Stimulated activated CD8-positive, alpha-beta memory T cell treated with anti-CD3 and anti-CD28 coated beads, Interleukin-4, amount 100 ng/mL, for 1 hour (primary cell): ENCODE results near the gene INHBA.

Experiments
- DNase-seq, 2 donors: peaks; one replicate each; pipeline ENCODE4 v3.0.0-alpha.2; 2020; ENCODE audit warnings: low read depth in 2 of 2, low spot score in 1 of 2

The INHBA gene

DNA sequence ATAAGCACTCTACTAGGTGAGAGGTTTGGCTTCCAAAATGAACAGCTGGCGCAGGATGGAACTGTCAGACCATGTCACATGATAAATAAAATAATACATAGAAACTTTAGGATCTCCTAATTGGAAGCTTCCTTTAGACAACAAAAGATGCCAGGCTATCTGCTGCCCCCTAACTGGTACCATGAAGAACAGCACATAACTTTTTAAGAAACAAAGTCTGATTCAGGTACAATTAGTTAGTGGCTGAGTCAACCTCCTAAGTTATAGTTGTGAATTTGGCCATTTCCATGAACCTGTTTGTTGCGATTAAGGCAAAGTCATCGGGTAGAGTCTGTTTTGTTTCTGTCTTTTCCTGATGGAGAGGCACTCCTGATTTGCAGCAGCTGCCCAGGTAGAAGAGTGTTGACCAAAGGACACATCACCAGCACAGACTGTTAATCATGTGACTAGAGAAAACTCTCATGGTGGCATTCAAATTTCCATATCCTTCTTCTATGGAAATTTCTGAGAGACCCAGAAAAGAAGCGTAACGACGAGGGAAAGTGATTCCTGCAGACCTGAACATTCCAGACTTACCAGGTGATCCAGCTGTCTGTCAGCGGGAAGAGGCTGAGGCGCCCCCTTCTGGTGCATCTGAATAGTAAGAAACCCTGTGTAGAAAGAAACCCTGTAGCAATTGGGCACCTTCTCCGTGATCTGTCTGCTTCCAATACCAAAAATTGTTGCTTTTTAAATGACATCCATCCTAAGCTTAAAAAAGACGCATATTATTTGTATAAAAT lies 8.6 kb upstream of the INHBA start:
- no peak for DNase-seq

DNA sequence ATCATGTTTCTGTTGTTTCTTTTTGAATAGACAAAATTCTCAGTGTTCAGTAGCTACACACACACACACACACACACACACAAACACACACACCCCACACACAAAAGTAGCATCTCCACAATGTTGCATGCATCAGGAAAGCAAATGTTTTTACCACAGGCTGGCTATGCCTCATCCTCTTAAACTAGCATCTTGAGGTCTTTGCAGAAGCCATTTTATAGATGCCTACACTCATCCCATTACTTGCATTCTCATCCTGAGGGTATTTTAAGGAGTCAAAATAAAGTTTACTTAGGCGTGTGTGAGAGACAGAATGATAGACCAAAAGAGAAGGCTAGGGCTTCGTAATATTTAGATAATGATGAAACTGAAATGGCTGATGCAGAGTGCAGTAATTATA lies 7.9 kb upstream of the INHBA start:
- DNase-seq: no peak

GRCh38 chr7:41709621-41710020 lies 6.7 kb upstream of the INHBA start:
- DNase-seq: no peak

DNA sequence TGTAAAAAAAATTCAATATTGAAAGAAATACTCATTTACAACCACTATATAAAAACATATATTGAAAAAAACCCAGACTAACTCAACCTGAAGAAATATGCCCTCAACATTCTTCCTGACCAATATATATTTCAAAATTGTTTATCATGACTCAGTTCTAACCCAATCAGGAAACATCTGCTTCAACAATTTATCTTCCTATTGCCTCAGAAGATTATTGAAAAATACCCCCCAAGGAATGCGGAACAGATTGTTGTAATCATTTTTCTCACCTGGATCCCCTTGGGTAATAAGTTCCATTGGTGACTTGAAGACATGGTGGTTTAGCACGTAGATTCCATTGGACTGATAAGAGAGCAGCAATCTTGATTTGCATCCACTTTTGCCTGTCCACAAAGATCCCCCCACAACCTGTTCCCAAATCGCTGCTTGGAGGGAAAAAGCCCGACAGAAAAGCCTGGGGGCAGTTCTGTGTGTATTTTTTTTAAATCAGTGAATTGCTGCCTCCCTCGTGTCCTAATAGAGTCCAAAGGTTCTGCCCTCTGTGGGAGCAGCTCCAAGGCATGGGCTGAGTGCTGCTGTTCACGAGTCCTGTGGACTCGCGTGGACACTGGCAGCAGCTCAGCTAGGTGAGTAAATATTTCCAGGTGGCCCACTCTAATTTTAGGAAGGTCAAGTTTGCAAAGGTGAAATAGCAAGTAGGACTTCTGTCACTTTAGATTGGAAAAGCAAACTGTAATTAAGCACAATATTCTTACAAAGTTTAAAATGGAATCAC lies 5.9 kb upstream of the INHBA start:
- DNase-seq: no peak

- DNase-seq: no peak
Observed at GRCh38 chr7:41706228-41706930, 3.5 kb upstream of the INHBA start.

DNA sequence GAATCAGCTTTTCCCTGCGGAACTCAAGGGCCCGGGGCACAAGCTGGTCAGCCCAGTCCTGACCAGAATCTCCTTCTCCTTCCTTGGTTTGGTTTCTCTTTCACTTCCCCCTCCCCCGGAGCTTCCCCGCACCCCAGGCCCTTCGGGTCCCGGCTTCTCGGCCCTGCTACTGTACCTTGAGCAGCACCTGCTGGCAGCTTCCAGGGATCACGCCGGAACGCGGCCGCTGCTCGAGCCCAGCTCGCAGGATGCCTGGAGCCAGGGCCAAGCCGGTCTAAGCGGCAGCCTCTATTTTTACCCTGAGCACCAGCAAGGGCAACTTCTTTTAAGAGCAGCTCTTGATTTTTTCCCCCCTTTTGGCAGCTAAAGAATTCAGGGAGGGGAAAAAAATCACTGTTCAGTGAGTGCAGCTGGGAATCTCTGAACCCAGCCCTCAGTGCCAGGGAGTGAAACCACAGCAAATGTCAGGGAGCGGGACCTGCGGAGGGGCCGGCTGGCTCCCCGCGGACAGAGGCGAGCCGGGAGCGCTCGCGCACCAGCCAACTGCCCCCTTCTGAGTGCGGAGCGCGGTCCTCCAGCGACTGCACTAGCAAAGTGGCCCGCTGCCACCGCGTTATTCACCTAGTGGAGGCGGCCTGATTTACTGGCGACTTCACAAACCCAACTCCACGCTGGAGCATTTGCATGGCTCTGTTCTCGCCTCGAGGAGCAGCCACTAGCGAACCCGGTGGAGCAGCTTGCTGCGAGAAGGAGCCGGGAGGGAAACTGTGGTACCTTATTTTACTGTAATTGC lies 2.4 kb upstream of the INHBA start:
- DNase-seq: peak in 1 of 2 donors; percentile 17

GRCh38 chr7:41701068-41701941 lies 1.6 kb downstream of the INHBA start:
- DNase-seq: no peak

- no peak for DNase-seq
Observed at GRCh38 chr7:41700044-41700471, 2.8 kb downstream of the INHBA start.

GRCh38 chr7:41699516-41699915 lies 3.4 kb downstream of the INHBA start:
- no peak for DNase-seq

DNA sequence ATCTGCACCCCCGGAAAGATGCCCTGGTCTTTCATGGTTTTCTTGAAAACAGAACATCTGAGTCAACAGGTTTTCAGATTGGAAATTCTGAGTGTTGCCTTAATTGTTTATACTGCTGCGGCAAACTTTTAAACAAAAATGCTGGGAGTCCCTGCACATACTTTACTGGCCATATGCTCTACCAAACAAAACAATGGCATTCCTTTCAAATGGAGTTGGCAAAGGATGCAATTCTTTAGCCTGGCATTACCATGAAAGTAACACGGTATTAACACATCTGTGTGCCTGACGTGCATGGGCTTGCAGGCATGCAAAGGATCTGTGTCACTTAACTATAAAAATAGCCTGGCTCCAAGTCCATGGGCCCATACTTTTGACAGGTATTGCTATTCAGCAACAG lies 4.2 kb downstream of the INHBA start:
- no peak for DNase-seq

DNA sequence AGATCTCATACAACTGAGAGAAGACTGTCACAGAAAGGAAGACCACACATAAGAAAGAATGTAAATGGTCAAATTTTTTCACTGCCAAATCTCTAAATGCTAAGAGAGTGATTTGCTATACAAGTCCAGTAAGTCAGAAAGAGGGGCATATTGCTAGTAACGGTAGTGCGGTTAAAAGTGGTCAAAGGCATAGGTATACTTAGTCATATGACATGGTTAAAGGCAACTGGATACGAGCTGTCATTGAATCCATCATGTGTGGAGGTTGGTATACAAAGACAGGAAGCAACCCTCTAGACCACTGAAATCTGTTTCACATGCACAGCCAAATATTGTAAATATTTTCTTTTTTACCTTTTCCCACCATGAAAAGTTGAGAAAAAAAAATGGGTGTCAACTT lies 4.8 kb downstream of the INHBA start:
- no peak for DNase-seq

DNA sequence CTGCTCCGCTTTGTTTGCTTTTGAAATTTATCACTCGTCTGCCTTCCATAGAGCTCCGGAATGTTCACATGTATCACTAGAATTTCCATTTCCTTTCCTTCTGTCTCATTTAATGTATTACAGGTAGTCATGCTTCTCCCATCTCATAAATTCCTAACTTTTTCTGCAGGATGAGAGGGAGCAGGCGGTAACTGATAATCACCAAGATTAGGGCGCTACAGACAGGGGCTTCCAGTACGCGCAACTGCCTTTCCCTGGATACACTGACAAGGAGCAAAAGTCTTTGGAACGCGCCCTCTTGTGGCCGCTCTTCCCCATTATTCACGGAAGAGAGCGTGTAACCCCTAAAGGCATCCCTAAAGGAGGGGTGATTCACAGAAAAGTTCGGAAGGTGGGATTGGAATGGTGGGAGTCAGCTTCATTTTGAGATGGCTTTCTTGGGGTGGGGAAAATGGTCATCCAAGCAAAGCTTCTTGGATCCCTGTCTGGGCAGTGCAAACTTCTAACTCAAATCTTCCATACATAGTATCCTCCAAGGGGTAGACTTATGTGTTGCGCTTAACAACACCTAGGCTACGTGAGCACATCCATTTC lies 6.5 kb downstream of the INHBA start:
- DNase-seq: no peak

DNA sequence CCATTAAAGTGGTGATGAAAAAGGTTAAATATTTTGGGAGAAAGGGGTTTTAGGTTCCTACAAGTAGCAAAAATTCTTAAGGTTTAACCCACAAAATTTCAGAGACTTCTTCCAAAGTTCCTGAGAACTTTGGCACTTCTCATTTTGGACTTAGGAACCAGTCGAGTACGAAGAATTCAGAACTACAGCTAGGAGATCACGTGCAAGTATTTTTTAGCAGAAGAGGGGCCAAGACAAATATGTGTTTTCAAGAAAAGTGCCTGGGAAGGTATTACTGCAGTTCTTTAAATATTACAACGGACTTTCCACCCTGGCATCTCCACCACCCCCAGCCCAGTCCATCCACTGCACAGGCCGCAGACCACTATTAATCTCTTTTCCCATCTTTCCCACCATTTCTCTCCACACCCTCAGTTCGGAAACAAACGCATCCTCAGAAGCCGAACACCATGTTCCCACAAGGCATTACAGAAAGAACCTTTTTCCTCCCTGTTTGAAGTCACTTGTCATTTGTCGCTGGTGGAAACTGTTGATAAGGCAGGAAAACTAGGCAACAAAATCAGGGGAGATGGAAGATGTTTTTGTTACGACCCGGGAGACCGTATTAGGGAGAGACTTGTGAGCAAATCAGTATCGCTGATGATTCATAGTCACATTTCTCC lies 7.1 kb downstream of the INHBA start:
- DNase-seq: no peak

- no peak for DNase-seq
Observed at GRCh38 chr7:41694495-41694894, 8.4 kb downstream of the INHBA start.

- DNase-seq: no peak
Observed at GRCh38 chr7:41693150-41693997, 9.5 kb downstream of the INHBA start.

- DNase-seq: no peak
Observed at GRCh38 chr7:41692251-41692650, 10.6 kb downstream of the INHBA start.

DNA sequence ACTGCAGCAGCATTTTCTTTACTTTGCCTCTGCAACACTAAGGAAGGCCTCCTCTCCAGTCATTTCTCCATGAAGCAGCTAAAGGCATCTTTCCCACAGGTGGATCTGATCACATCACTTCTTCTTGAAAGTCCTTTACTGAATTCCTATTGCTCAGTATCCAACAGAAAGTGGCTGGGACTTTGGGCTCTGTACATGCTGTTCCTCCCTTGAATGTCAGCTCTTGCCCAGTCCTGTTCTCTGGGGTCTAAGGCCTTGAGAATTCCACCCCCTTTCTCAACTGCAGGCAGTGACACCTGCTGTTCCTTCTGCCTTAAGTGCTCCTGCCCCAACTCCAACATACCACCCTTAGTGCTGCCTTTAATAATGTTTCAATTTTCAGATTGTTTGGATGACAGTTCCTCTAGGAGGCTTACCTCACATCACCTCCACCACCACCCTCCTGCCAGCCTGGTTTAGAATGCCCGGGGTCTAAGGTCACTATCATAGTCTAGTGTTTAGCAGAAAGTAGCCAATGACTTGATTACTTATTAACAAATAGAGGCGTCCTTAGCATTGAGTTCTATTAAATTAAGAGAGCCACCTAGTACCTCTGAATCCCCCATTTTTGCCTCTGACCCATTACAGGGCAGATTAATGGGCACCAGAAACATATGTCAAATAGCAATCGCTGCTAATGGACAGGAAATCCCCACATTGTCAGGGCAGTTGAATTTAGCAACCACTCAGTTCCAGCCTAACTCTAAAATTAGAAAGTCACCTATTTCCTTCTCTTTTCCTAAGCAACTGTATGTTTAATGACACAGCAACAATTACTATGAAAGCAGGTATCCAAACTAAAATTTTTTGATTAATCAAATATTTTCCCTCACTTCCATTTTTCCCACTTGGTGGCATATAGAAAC lies 11.4 kb downstream of the INHBA start:
- DNase-seq: no peak
